Breast epithelium (tissue), 4 donors: Measurements from ENCODE around the gene ARMCX2. TPM values are rescaled to one million over a fixed set of nuclear protein-coding genes. Genes with fewer than 3 reads are reported as not detected.

Source experiments
- DNase-seq, 2 donors: peaks; one replicate each; pipeline ENCODE4 v3.0.0-alpha.2; 2019; ENCODE audit warnings: low spot score in 2 of 2
- H3K27ac ChIP-seq, 2 donors: fragments of 200-600 bp; sonication (generic) in 1 of 2; one replicate each; pipeline ENCODE4 v1.5.1; 2016 to 2019; ENCODE audit warnings: mild to moderate bottlenecking in 1 of 2
- H3K27me3 ChIP-seq, 2 donors: fragments of 200-600 bp; sonication (generic) in 1 of 2; one replicate each; pipeline versions ENCODE4 v1.5.1 to v1.6.0; 2017 to 2019; ENCODE audit warnings: control low read depth in 1 of 2, mild to moderate bottlenecking in 1 of 2
- H3K36me3 ChIP-seq: fragments of 200-600 bp; one replicate; pipeline ENCODE4 v1.5.1; 2019
- H3K4me1 ChIP-seq, 2 donors: fragments of 200-600 bp; sonication (generic); one replicate each; pipeline ENCODE4 v1.5.1; 2016 to 2019; ENCODE audit warnings: control low read depth in 1 of 2
- H3K4me3 ChIP-seq, 3 donors: fragments of 200-600 bp; sonication (generic); 1 replicate in 2 of 3; 2 replicates in 1 of 3; pipeline ENCODE4 v1.5.1; 2016 to 2019; ENCODE audit warnings: mild to moderate bottlenecking in 3 of 3, moderate library complexity in 2 of 3
- H3K9me3 ChIP-seq, 2 donors: fragments of 200-600 bp; sonication (generic) in 1 of 2; one replicate each; pipeline ENCODE4 v1.5.1; 2016 to 2019; ENCODE audit warnings: control low read depth in 1 of 2
- CTCF ChIP-seq, 3 donors: fragments of 450-650 bp; IDR thresholded peaks; one replicate each; pipeline ENCODE4 v1.5.1; 2016 to 2017; ENCODE audit warnings: antibody characterized with exemption in 3 of 3, mild to moderate bottlenecking in 3 of 3, moderate library complexity in 3 of 3
- POLR2A ChIP-seq: fragments of 450-650 bp; IDR thresholded peaks from one replicate; pipeline ENCODE4 v1.6.1; 2016; ENCODE audit warnings: antibody characterized with exemption, mild to moderate bottlenecking, moderate library complexity
- POLR2AphosphoS5 ChIP-seq, 3 donors: sonication (generic); formaldehyde crosslinking; IDR thresholded peaks; one replicate each; pipeline ENCODE4 v1.6.1; 2017; ENCODE audit warnings: antibody characterized with exemption in 3 of 3
- intact Hi-C: fragments of 100-400 bp; cut with DNase I; formaldehyde crosslinking; loops from one replicate; pipeline ENCODE4 v1.15.1; 2023; ENCODE audit warnings: low total_unique reads
- total RNA-seq, 3 donors: library from RNA; depleted of rRNA; stranded (reverse); fragments of >200 nt; gene quantifications; one replicate each; pipeline ENCODE4 v1.1.0, GENCODE V29; 2016

The ARMCX2 gene
- total RNA-seq, 3 donors from 2014 or later = 13.4 to 40.2 (median 40.0) TPM

- H3K4me3 ChIP-seq = no peak overlapping the region
- H3K4me1 ChIP-seq = no peaks in the 10 kb centered on the region
- intact Hi-C loops = no loop called here
- peaks cover 0 to 7% of the 10 kb centered on the region in 2 donors for H3K27me3 ChIP-seq
- TF ChIP-seq POLR2AphosphoS5 (IDR thresholded peaks at IDR 0.05) (no peak), POLR2A (no peak)
- no peaks in the 10 kb centered on the region for H3K9me3 ChIP-seq
- DNase-seq = no peak
- no peaks in the 10 kb centered on the region for H3K36me3 ChIP-seq
- H3K27ac ChIP-seq = no peak overlapping the region
Measured at GRCh38 chrX:101642093-101642492, 17.6 kb downstream of the ARMCX2 start.

- H3K36me3 ChIP-seq = no peaks in the 10 kb centered on the region
- H3K4me3 ChIP-seq = no peak overlapping the region
- no peaks in the 10 kb centered on the region for H3K9me3 ChIP-seq
- H3K27me3 ChIP-seq = peaks cover 0 to 7% of the 10 kb centered on the region in 2 donors
- TF ChIP-seq POLR2A (no peak), POLR2AphosphoS5 (IDR thresholded peaks at IDR 0.05) (no peak), CTCF (IDR thresholded peaks at IDR 0.05) (no peak)
- intact Hi-C loops = no loop called here
- H3K27ac ChIP-seq = no peak overlapping the region
- H3K4me1 ChIP-seq = no peaks in the 10 kb centered on the region
- DNase-seq = no peak
Measured at GRCh38 chrX:101639583-101639982, 20.1 kb downstream of the ARMCX2 start.

- no peaks in the 10 kb centered on the region for H3K9me3 ChIP-seq
- intact Hi-C loops = no loop called here
- no peaks in the 10 kb centered on the region for H3K4me1 ChIP-seq
- H3K27ac ChIP-seq = no peak overlapping the region
- no peak for TF ChIP-seq POLR2A
- peaks cover 0 to 21% of the 10 kb centered on the region in 2 donors for H3K27me3 ChIP-seq
- no peak for DNase-seq
- no peaks in the 10 kb centered on the region for H3K36me3 ChIP-seq
- no peak overlapping the region for H3K4me3 ChIP-seq
Measured at GRCh38 chrX:101619364-101619763, 40.3 kb downstream of the ARMCX2 start.

GRCh38 chrX:101617211-101618191 lies 42.1 kb downstream of the ARMCX2 start, which contains the start of gene ARMCX6:
TSS of gene ARMCX6 (minus strand) at chrX:101618000. CDS start at chrX:101616620, 1,380 bp downstream.
- peak within 1 kb of the TSS; percentile 55 to 73 (median 65) for H3K4me3 ChIP-seq
- TF ChIP-seq POLR2A (no peak), POLR2AphosphoS5 (IDR thresholded peaks at IDR 0.05) (peak in 1 of 3 donors; percentile 57), CTCF (IDR thresholded peaks at IDR 0.05) (peak in 1 of 3 donors; percentile 12)
- H3K9me3 ChIP-seq = no peaks in the 10 kb centered on the region
- intact Hi-C loops = no loop called here
- H3K27ac ChIP-seq = peak within 1 kb of the TSS; percentile 83 to 88
- DNase-seq = peak; percentile 69 to 74
- peaks cover 0 to 9% of the 10 kb centered on the region in 2 donors for H3K27me3 ChIP-seq
- no peaks in the 10 kb centered on the region for H3K4me1 ChIP-seq
- H3K36me3 ChIP-seq = no peaks in the 10 kb centered on the region

- H3K4me3 ChIP-seq = no peak overlapping the region
- H3K27ac ChIP-seq = no peak overlapping the region
- no peaks in the 10 kb centered on the region for H3K9me3 ChIP-seq
- H3K36me3 ChIP-seq = no peaks in the 10 kb centered on the region
- no peak for DNase-seq
- H3K4me1 ChIP-seq = no peaks in the 10 kb centered on the region
- peaks cover 0 to 6% of the 10 kb centered on the region in 2 donors for H3K27me3 ChIP-seq
- TF ChIP-seq CTCF (IDR thresholded peaks at IDR 0.05) (no peak), POLR2AphosphoS5 (IDR thresholded peaks at IDR 0.05) (no peak), POLR2A (no peak)
- intact Hi-C loops = no loop called here
Measured at GRCh38 chrX:101605728-101606127, 53.9 kb downstream of the ARMCX2 start.

Other genes with a start within 250 kb of the ARMCX2 start
- gene ARMCX4, start 174.4 kb downstream of the ARMCX2 start, total RNA-seq = 10 to 100 TPM in 2 of 3 donors, 1 to 10 TPM in 1; 7.7 to 20.3 (median 11.8) TPM
- 10 to 100 TPM; 28.5 to 43.4 (median 36.9) TPM for gene ARMCX1, start 109.3 kb downstream of the ARMCX2 start, total RNA-seq
- gene ARMCX6, start 41.9 kb downstream of the ARMCX2 start, total RNA-seq = 10 to 100 TPM in 2 of 3 donors, 1 to 10 TPM in 1; 9.9 to 39.2 (median 23.6) TPM
- 10 to 100 TPM; 42.7 to 63.5 (median 50.1) TPM for gene ARMCX3, start 36.7 kb downstream of the ARMCX2 start, total RNA-seq